Effector memory CD8-positive, alpha-beta T cell (primary cell): ENCODE data around the gene CACNA1C.
A peak's percentile ranks its signal among the peaks of the same experiment; 100 is the strongest.

ENCODE experiments used
- ATAC-seq: fragments of 150-1000 bp; cut with Tn5 transposase; replicated peaks from 2 replicates; pipeline ENCODE4 v1.10.0; 2021; ENCODE audit warnings: mild to moderate bottlenecking, moderate library complexity
- DNase-seq, 3 experiments: peaks; one replicate each; pipeline ENCODE4 v3.0.0; 2021
- H3K27ac Mint-ChIP-seq, 2 donors: one replicate each; pipeline ENCODE4 v1.8.0; 2022; ENCODE audit warnings: mild to moderate bottlenecking in 2 of 2, mixed read lengths in 2 of 2, moderate library complexity in 2 of 2
- H3K27me3 Mint-ChIP-seq, 2 donors: one replicate each; pipeline ENCODE4 v1.8.0; 2022; ENCODE audit warnings: mixed read lengths in 2 of 2
- H3K36me3 Mint-ChIP-seq: one replicate; pipeline ENCODE4 v1.8.0; 2022; ENCODE audit warnings: mild to moderate bottlenecking, moderate library complexity, mixed read lengths; ENCODE audit not compliant: insufficient read depth
- H3K4me1 Mint-ChIP-seq, 2 donors: one replicate each; pipeline ENCODE4 v1.8.0; 2022; ENCODE audit warnings: low read depth in 2 of 2, mixed read lengths in 2 of 2
- H3K4me3 Mint-ChIP-seq, 2 donors: one replicate each; pipeline ENCODE4 v1.8.0; 2022; ENCODE audit warnings: mild to moderate bottlenecking in 2 of 2, mixed read lengths in 2 of 2, moderate library complexity in 2 of 2
- H3K9me3 Mint-ChIP-seq, 2 donors: one replicate each; pipeline ENCODE4 v1.8.0; 2022; ENCODE audit warnings: mixed read lengths in 2 of 2

CACNA1C gene

GRCh38 chr12:2212971-2213869 is 160.4 kb downstream of the CACNA1C start:
- Mint-ChIP-seq H3K27ac (no peak overlapping the region), H3K27me3 (peaks cover 28 to 53% of the 10 kb centered on the region in 2 donors), H3K4me3 (no peak overlapping the region), H3K4me1 (no peaks in the 10 kb centered on the region), H3K36me3 (no peaks in the 10 kb centered on the region), H3K9me3 (no peaks in the 10 kb centered on the region)
- no peak for DNase-seq
- ATAC-seq, result no peak

GRCh38 chr12:2214411-2214810 is 161.6 kb downstream of the CACNA1C start:
- ATAC-seq, result no peak
- no peak overlapping the region for H3K4me3 Mint-ChIP-seq

GRCh38 chr12:2215709-2216560 is 163.1 kb downstream of the CACNA1C start:
- Mint-ChIP-seq H3K27me3 (peaks cover 49 to 68% of the 10 kb centered on the region in 2 donors), H3K36me3 (no peaks in the 10 kb centered on the region), H3K9me3 (peaks cover 0 to 5% of the 10 kb centered on the region in 2 donors), H3K27ac (no peak overlapping the region), H3K4me1 (no peaks in the 10 kb centered on the region), H3K4me3 (no peak overlapping the region)
- ATAC-seq (no peak), DNase-seq (no peak)

More at GRCh38 chr12:2214411-2214810, 161.6 kb downstream of the CACNA1C start:
- H3K4me1 Mint-ChIP-seq, result no peaks in the 10 kb centered on the region
- no peaks in the 10 kb centered on the region for H3K9me3 Mint-ChIP-seq
- H3K27me3 Mint-ChIP-seq, result peaks cover 40 to 53% of the 10 kb centered on the region in 2 donors
- no peak for DNase-seq
- no peaks in the 10 kb centered on the region for H3K36me3 Mint-ChIP-seq
- H3K27ac Mint-ChIP-seq, result no peak overlapping the region

- H3K27me3 Mint-ChIP-seq, result peaks cover 54 to 69% of the 10 kb centered on the region in 2 donors
- H3K27ac Mint-ChIP-seq, result no peak overlapping the region
- no peak overlapping the region for H3K4me3 Mint-ChIP-seq
- no peaks in the 10 kb centered on the region for H3K4me1 Mint-ChIP-seq
- no peaks in the 10 kb centered on the region for H3K36me3 Mint-ChIP-seq
- DNase-seq (no peak), ATAC-seq (no peak)
- peaks cover 0 to 7% of the 10 kb centered on the region in 2 donors for H3K9me3 Mint-ChIP-seq
Measured at GRCh38 chr12:2218706-2219105, 165.9 kb downstream of the CACNA1C start.

GRCh38 chr12:2221030-2221621 is 168.3 kb downstream of the CACNA1C start:
- no peaks in the 10 kb centered on the region for H3K36me3 Mint-ChIP-seq
- no peak overlapping the region for H3K4me3 Mint-ChIP-seq
- ATAC-seq, result no peak
- H3K27me3 Mint-ChIP-seq, result peaks cover 44 to 51% of the 10 kb centered on the region in 2 donors
- no peak for DNase-seq
- peaks cover 0 to 7% of the 10 kb centered on the region in 2 donors for H3K9me3 Mint-ChIP-seq
- H3K4me1 Mint-ChIP-seq, result no peaks in the 10 kb centered on the region
- no peak overlapping the region for H3K27ac Mint-ChIP-seq

GRCh38 chr12:2222691-2223090 is 169.9 kb downstream of the CACNA1C start:
- no peak for ATAC-seq
- no peak overlapping the region for H3K4me3 Mint-ChIP-seq

GRCh38 chr12:2224961-2225360 is 172.2 kb downstream of the CACNA1C start:
- ATAC-seq, result no peak
- Mint-ChIP-seq H3K9me3 (peaks cover 4 to 7% of the 10 kb centered on the region in 2 donors), H3K36me3 (peaks cover 5% of the 10 kb centered on the region)

More at GRCh38 chr12:2222691-2223090, 169.9 kb downstream of the CACNA1C start:
- H3K27me3 Mint-ChIP-seq, result peaks cover 37 to 52% of the 10 kb centered on the region in 2 donors
- H3K9me3 Mint-ChIP-seq, result peaks cover 0 to 7% of the 10 kb centered on the region in 2 donors
- DNase-seq, result no peak
- peaks cover 5% of the 10 kb centered on the region for H3K36me3 Mint-ChIP-seq
- no peaks in the 10 kb centered on the region for H3K4me1 Mint-ChIP-seq
- no peak overlapping the region for H3K27ac Mint-ChIP-seq

GRCh38 chr12:2225696-2226095 is 172.9 kb downstream of the CACNA1C start:
- Mint-ChIP-seq H3K4me3 (no peak overlapping the region), H3K4me1 (no peaks in the 10 kb centered on the region), H3K27me3 (peaks cover 27 to 54% of the 10 kb centered on the region in 2 donors), H3K36me3 (peaks cover 5% of the 10 kb centered on the region), H3K9me3 (peaks cover 4% of the 10 kb centered on the region in 2 donors), H3K27ac (no peak overlapping the region)
- DNase-seq, result no peak
- ATAC-seq, result no peak

More at GRCh38 chr12:2224961-2225360, 172.2 kb downstream of the CACNA1C start:
- DNase-seq, result no peak
- Mint-ChIP-seq H3K27me3 (peaks cover 30 to 60% of the 10 kb centered on the region in 2 donors), H3K4me3 (no peak overlapping the region), H3K4me1 (no peaks in the 10 kb centered on the region), H3K27ac (no peak overlapping the region)

- no peak for DNase-seq
- ATAC-seq, result no peak
- H3K9me3 Mint-ChIP-seq, result peaks cover 0 to 4% of the 10 kb centered on the region in 2 donors
- no peaks in the 10 kb centered on the region for H3K4me1 Mint-ChIP-seq
- no peak overlapping the region for H3K27ac Mint-ChIP-seq
- H3K36me3 Mint-ChIP-seq, result peaks cover 5% of the 10 kb centered on the region
- H3K4me3 Mint-ChIP-seq, result no peak overlapping the region
- peaks cover 20 to 45% of the 10 kb centered on the region in 2 donors for H3K27me3 Mint-ChIP-seq
Measured at GRCh38 chr12:2226641-2227040, 173.9 kb downstream of the CACNA1C start.

- H3K27ac Mint-ChIP-seq, result no peak overlapping the region
- H3K4me1 Mint-ChIP-seq, result no peaks in the 10 kb centered on the region
- H3K4me3 Mint-ChIP-seq, result no peak overlapping the region
- peaks cover 5% of the 10 kb centered on the region for H3K36me3 Mint-ChIP-seq
- no peak for DNase-seq
- peaks cover 0 to 4% of the 10 kb centered on the region in 2 donors for H3K9me3 Mint-ChIP-seq
- ATAC-seq, result no peak
- H3K27me3 Mint-ChIP-seq, result peaks cover 20 to 45% of the 10 kb centered on the region in 2 donors
Measured at GRCh38 chr12:2227360-2227759, 174.6 kb downstream of the CACNA1C start.

GRCh38 chr12:2228535-2228934 is 175.7 kb downstream of the CACNA1C start:
- ATAC-seq, result no peak
- peaks cover 5% of the 10 kb centered on the region for H3K36me3 Mint-ChIP-seq

GRCh38 chr12:2229661-2230539 is 177.1 kb downstream of the CACNA1C start:
- Mint-ChIP-seq H3K27me3 (peaks cover 14 to 68% of the 10 kb centered on the region in 2 donors), H3K9me3 (peaks cover 0 to 4% of the 10 kb centered on the region in 2 donors), H3K4me3 (no peak overlapping the region), H3K4me1 (no peaks in the 10 kb centered on the region), H3K36me3 (peaks cover 5% of the 10 kb centered on the region), H3K27ac (peak overlapping the region in 1 of 2 donors; percentile 13)
- no peak for ATAC-seq
- no peak for DNase-seq

More at GRCh38 chr12:2228535-2228934, 175.7 kb downstream of the CACNA1C start:
- no peak overlapping the region for H3K27ac Mint-ChIP-seq
- DNase-seq, result no peak
- no peak overlapping the region for H3K4me3 Mint-ChIP-seq
- H3K4me1 Mint-ChIP-seq, result no peaks in the 10 kb centered on the region
- H3K9me3 Mint-ChIP-seq, result peaks cover 0 to 4% of the 10 kb centered on the region in 2 donors
- peaks cover 20 to 54% of the 10 kb centered on the region in 2 donors for H3K27me3 Mint-ChIP-seq
